ENCODE measurements around the gene SLC7A14.

SLC7A14 gene

GRCh38 chr3:170494766-170495165 is 91.1 kb downstream of the SLC7A14 start:
- DNase-seq = no peak

- no peak for DNase-seq
These were observed 92.1 kb downstream of the SLC7A14 start for GRCh38 chr3:170493712-170494182.

GRCh38 chr3:170491901-170492300 is 94.0 kb downstream of the SLC7A14 start:
- no peak for DNase-seq

GRCh38 chr3:170490828-170491560 is 94.9 kb downstream of the SLC7A14 start:
- no peak for DNase-seq

- DNase-seq = no peak
These were observed 97.1 kb downstream of the SLC7A14 start for GRCh38 chr3:170488802-170489201.

GRCh38 chr3:170487031-170487430 is 98.8 kb downstream of the SLC7A14 start:
- DNase-seq = no peak

GRCh38 chr3:170486398-170486797 is 99.5 kb downstream of the SLC7A14 start:
- DNase-seq = no peak

- DNase-seq = no peak
These were observed 100.2 kb downstream of the SLC7A14 start for GRCh38 chr3:170485696-170486095.

GRCh38 chr3:170485294-170485693 is 100.6 kb downstream of the SLC7A14 start:
- DNase-seq = no peak

GRCh38 chr3:170484869-170485268 is 101.0 kb downstream of the SLC7A14 start:
- no peak for DNase-seq

- DNase-seq = no peak
These were observed 102.2 kb downstream of the SLC7A14 start for GRCh38 chr3:170483485-170484262.

- DNase-seq = no peak
These were observed 103.7 kb downstream of the SLC7A14 start for GRCh38 chr3:170482199-170482598.

GRCh38 chr3:170480111-170480510 is 105.8 kb downstream of the SLC7A14 start:
- DNase-seq = no peak

GRCh38 chr3:170477395-170477794 is 108.5 kb downstream of the SLC7A14 start:
- DNase-seq = no peak

GRCh38 chr3:170476291-170476690 is 109.6 kb downstream of the SLC7A14 start:
- DNase-seq = no peak

GRCh38 chr3:170475092-170475685 is 110.7 kb downstream of the SLC7A14 start:
- DNase-seq = no peak

- no peak for DNase-seq
These were observed 112.5 kb downstream of the SLC7A14 start for GRCh38 chr3:170473358-170473757.

- peak; percentile 16 for DNase-seq
These were observed 114.7 kb downstream of the SLC7A14 start for GRCh38 chr3:170471149-170471548.

- DNase-seq = peak; percentile 68
These were observed 115.5 kb downstream of the SLC7A14 start for GRCh38 chr3:170470063-170471016.

- no peak for DNase-seq
These were observed 116.5 kb downstream of the SLC7A14 start for GRCh38 chr3:170469151-170470062.

GRCh38 chr3:170467571-170468147 is 118.2 kb downstream of the SLC7A14 start:
- DNase-seq = peak; percentile 64
